Measurements from ENCODE around the gene FAM20C.

Gene FAM20C

DNA sequence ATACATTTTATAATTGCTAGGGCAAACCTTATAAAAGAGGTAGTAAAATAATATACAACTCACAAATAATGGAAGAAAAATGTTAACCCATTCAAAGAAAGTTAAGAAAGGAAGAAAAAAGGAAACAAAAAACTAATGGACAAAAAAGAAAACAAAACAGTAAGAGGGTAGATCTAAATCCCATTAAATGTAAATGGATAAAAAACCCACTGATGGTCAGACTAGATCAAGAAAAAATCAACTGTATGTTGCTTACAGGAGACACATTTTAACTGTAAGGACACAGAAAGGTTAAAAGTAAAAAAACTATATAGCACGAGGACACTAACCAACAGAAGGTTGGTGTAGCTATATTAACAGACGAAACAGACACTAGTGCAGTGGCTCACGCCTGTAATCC, 115.6 kb downstream of the FAM20C start:
- Histone ChIP-seq H4K20me1 (no peaks in the 10 kb centered on the region), H3K4me1 (no peaks in the 10 kb centered on the region), H3K9ac (no peak overlapping the region), H3K27me3 (no peaks in the 10 kb centered on the region), H3K4me3 (no peak overlapping the region), H3K27ac (no peak overlapping the region), H3K36me3 (no peaks in the 10 kb centered on the region), H3K4me2 (no peak overlapping the region), H3K9me3 (peaks cover 30% of the 10 kb centered on the region)
- TF ChIP-seq Cebpa-rat (IDR thresholded peaks at IDR 0.05): no peak

DNA sequence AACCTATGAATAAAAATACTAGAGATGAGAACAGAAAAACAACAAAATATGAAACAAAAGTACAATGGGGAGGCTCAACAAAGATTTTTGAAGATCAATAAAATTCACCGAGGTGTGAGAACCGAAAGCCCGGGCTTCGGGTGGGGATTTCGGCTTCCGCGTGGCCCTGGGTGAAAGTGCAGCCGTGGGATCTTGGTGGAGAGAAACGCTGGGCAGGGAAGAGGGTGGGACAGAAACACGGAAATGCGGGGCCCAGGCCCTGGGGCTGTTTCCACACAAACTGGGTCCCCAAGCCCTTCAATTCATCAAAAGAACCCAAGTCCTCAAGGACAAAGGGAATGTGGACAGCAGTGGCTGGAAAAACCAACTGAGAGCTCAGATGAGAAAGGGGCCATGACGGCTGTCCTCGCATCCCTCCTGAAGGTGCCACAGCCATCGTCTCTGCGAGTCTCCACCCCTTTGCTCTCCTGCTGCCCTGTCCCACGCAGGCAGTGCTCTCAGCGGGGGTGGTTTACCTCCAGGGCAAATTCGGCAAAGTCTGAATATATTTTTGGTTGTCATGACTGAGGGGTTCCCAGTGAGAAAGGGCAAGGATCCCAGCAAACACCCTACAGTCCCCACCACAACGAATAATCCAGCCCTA, 117.3 kb downstream of the FAM20C start:
- TF ChIP-seq Cebpa-rat (IDR thresholded peaks at IDR 0.05): no peak
- Histone ChIP-seq H4K20me1 (no peaks in the 10 kb centered on the region), H3K4me2 (no peak overlapping the region), H3K4me1 (no peaks in the 10 kb centered on the region), H3K27me3 (no peaks in the 10 kb centered on the region), H3K9ac (no peak overlapping the region), H3K36me3 (no peaks in the 10 kb centered on the region), H3K4me3 (no peak overlapping the region), H3K9me3 (peaks cover 30% of the 10 kb centered on the region), H3K27ac (no peak overlapping the region)
